Measurements from ENCODE around the gene RNF208. TPM values are rescaled to one million over a fixed set of nuclear protein-coding genes. Genes with fewer than 3 reads are reported as not detected.

The RNF208 gene
- total RNA-seq, 3 donors from 2014 or later, result 1.5 to 2.9 (median 1.8) TPM

DNA sequence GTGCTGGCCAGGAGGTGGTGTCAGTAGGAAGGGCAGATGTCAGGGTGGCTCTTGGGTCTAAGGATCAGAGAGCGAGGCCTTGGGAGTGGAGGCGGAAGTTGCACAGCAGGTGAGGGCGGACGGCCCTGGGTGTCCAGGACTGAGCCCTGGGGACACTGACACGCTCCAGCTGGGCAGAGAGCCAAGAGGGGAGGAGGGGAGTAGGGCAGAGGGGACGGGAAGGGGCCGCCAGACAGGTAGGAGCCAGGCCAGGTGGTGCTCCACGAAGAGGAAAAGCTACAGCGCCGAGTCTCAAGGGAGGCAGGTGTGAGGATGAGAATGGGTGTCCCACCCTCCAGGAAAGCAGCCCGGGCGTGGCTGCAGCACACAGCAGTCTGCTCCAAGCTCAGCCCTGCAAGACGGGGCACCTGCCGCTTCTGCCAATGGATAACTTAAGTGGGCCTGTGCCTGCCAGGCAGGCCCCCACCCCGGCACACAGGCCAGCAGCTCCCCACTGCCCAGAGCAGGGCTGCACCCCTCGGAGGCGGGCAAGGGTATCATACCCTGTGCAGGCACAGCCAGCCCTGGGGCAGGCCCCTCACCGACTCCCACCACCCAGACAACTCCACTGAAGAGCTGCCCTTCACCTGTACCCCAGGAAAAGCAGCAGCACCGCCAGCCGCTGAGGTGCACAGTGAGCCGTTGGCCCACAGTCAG is 26.4 kb downstream of the RNF208 start:
- peaks cover 6 to 36% of the 10 kb centered on the region in 2 donors for H3K4me1 ChIP-seq
- no peak overlapping the region for H3K27ac ChIP-seq
- TF ChIP-seq, protein P1, sequence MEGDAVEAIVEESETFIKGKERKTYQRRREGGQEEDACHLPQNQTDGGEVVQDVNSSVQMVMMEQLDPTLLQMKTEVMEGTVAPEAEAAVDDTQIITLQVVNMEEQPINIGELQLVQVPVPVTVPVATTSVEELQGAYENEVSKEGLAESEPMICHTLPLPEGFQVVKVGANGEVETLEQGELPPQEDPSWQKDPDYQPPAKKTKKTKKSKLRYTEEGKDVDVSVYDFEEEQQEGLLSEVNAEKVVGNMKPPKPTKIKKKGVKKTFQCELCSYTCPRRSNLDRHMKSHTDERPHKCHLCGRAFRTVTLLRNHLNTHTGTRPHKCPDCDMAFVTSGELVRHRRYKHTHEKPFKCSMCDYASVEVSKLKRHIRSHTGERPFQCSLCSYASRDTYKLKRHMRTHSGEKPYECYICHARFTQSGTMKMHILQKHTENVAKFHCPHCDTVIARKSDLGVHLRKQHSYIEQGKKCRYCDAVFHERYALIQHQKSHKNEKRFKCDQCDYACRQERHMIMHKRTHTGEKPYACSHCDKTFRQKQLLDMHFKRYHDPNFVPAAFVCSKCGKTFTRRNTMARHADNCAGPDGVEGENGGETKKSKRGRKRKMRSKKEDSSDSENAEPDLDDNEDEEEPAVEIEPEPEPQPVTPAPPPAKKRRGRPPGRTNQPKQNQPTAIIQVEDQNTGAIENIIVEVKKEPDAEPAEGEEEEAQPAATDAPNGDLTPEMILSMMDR (IDR thresholded peaks at IDR 0.05), result no peak
- no peak for TF ChIP-seq POLR2A (IDR thresholded peaks at IDR 0.05)
- no peak for TF ChIP-seq POLR2AphosphoS5 (IDR thresholded peaks at IDR 0.05)
- H3K9me3 ChIP-seq, result no peaks in the 10 kb centered on the region
- intact Hi-C loops (cut with DNase I; ENCODE audit: low total_unique reads), result no loop called here
- no peak overlapping the region for H3K4me3 ChIP-seq
- no peaks in the 10 kb centered on the region for H3K36me3 ChIP-seq
- no peaks in the 10 kb centered on the region for H3K27me3 ChIP-seq
- DNase-seq (ENCODE audit: low spot score in 2 of 2), result no peak

DNA sequence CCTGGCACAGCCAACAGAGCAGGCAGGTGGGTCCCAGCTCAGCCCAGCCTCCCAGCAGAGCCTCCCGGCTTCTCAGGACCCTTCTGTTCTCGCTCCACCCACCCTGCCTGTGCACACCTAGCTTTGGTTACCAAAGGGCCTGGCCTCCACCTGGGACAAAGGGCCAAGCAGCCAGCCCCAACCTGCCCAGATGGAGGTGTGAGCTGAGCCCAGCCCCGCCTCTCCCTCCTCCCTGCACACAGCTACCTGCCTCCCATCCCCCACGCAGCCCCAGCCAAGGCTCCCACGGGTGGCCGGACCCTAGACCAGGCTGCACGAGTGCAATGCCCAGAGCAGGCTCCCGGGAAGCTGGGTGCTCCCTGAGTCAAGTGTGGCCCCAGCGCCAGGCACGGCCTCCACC is 27.1 kb downstream of the RNF208 start:
- no peak overlapping the region for H3K27ac ChIP-seq
- DNase-seq (ENCODE audit: low spot score in 2 of 2), result no peak
- intact Hi-C loops (cut with DNase I; ENCODE audit: low total_unique reads), result no loop called here
- peaks cover 14 to 43% of the 10 kb centered on the region in 2 donors for H3K4me1 ChIP-seq
- H3K36me3 ChIP-seq, result no peaks in the 10 kb centered on the region
- no peak overlapping the region for H3K4me3 ChIP-seq
- TF ChIP-seq POLR2AphosphoS5 (IDR thresholded peaks at IDR 0.05) (no peak), POLR2A (IDR thresholded peaks at IDR 0.05) (no peak)
- TF ChIP-seq, protein P1 (IDR thresholded peaks at IDR 0.05), result no peak
- H3K9me3 ChIP-seq, result no peaks in the 10 kb centered on the region
- H3K27me3 ChIP-seq, result no peaks in the 10 kb centered on the region

DNA sequence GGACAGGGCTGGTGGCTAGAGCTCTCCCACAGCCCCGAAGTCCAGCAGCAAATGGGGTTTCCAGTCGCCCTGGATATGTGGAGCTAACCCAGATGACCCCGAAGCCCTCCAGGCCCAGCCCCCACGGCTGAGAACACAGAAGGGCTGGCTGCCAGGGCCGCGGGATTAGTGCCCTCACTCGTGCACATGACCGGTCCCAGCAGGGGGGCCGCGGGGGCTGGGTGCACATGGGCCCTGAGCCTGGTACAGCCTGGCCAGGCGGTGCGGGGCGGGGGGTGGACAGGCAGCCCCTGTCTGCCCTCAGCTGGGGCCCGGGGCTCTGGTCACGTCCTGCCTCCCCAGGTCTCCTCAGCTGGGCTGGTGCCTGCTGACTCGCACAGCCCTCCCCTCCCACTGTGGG is 27.7 kb downstream of the RNF208 start:
- Histone ChIP-seq H3K9me3 (no peaks in the 10 kb centered on the region), H3K4me3 (no peak overlapping the region), H3K27ac (no peak overlapping the region), H3K4me1 (peaks cover 14 to 45% of the 10 kb centered on the region in 2 donors), H3K27me3 (no peaks in the 10 kb centered on the region), H3K36me3 (no peaks in the 10 kb centered on the region)
- TF ChIP-seq POLR2A (IDR thresholded peaks at IDR 0.05), result no peak
- TF ChIP-seq, protein P1 (IDR thresholded peaks at IDR 0.05), result no peak
- TF ChIP-seq POLR2AphosphoS5 (IDR thresholded peaks at IDR 0.05), result no peak
- intact Hi-C loops (cut with DNase I; ENCODE audit: low total_unique reads), result no loop called here
- no peak for DNase-seq (ENCODE audit: low spot score in 2 of 2)

DNA sequence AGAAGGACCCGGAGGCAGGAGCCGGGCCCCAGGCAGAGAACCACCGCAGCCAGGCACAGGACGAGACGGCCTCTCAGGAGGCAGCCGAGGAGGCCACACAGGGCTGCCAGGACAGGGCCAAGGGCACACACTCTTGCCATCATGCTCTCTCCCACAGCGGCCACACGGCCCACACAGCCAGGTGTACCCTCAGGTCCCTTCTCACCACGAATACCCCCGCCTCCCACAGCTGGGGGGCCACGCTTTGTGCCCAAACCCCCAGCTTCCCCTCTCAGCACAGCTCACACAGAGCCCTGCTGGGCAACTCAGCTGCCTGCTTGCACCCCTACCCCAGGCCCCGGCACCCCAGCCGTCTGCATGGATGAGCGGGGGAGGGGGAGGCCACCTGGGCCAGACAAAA is 28.3 kb downstream of the RNF208 start:
- no peaks in the 10 kb centered on the region for H3K27me3 ChIP-seq
- H3K4me1 ChIP-seq, result peaks cover 13 to 42% of the 10 kb centered on the region in 2 donors
- TF ChIP-seq, protein P1 (IDR thresholded peaks at IDR 0.05), result no peak
- TF ChIP-seq POLR2A (IDR thresholded peaks at IDR 0.05) (no peak), POLR2AphosphoS5 (IDR thresholded peaks at IDR 0.05) (no peak)
- H3K9me3 ChIP-seq, result no peaks in the 10 kb centered on the region
- intact Hi-C loops (cut with DNase I; ENCODE audit: low total_unique reads), result no loop called here
- H3K36me3 ChIP-seq, result no peaks in the 10 kb centered on the region
- no peak overlapping the region for H3K4me3 ChIP-seq
- no peak for DNase-seq (ENCODE audit: low spot score in 2 of 2)
- H3K27ac ChIP-seq, result no peak overlapping the region

DNA sequence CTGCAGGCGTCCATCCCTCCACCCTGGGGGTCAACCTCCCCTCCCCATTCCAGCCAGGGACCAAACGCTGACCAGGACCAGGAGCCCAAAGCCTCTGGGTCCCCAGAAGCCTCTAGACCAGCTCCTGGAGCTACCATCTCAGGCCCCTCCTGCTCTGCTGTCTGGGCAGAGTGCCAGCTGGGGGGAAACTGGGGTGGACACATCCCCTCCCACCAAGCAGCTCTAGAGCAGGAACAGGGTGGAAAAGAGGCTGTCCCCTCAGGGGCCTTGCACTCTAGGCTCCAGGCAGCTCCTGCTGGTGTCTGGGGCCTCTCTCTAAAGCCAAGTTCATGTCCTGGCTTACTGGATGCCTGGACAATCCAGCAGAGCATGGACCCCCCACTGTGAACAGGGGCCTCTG is 29.2 kb downstream of the RNF208 start:
- intact Hi-C loops (cut with DNase I; ENCODE audit: low total_unique reads), result no loop called here
- no peak overlapping the region for H3K4me3 ChIP-seq
- peaks cover 13 to 34% of the 10 kb centered on the region in 2 donors for H3K4me1 ChIP-seq
- H3K36me3 ChIP-seq, result no peaks in the 10 kb centered on the region
- H3K9me3 ChIP-seq, result no peaks in the 10 kb centered on the region
- TF ChIP-seq POLR2A (IDR thresholded peaks at IDR 0.05), result no peak
- no peak for TF ChIP-seq POLR2AphosphoS5 (IDR thresholded peaks at IDR 0.05)
- TF ChIP-seq, protein P1 (IDR thresholded peaks at IDR 0.05), result no peak
- H3K27ac ChIP-seq, result no peak overlapping the region
- H3K27me3 ChIP-seq, result no peaks in the 10 kb centered on the region
- DNase-seq (ENCODE audit: low spot score in 2 of 2), result no peak

All from breast epithelium (tissue), 4 donors.